ENCODE results near the gene RYR1. TPM values are rescaled to one million over a fixed set of nuclear protein-coding genes. Genes with fewer than 3 reads are reported as not detected.

Gene RYR1
- total RNA-seq, 1 donor from 2014 or later = 0.32 TPM

GRCh38 chr19:38502410-38503076 is 69.1 kb downstream of the RYR1 start:
- H3K4me3 ChIP-seq (ENCODE audit: insufficient read depth, low read depth, low read length) = no peak overlapping the region
- H3K79me2 ChIP-seq (ENCODE audit: insufficient read depth, low read length) = no peaks in the 10 kb centered on the region
- H3K36me3 ChIP-seq (ENCODE audit: insufficient read depth, low read length) = no peaks in the 10 kb centered on the region
- no peak overlapping the region for H3K27ac Mint-ChIP-seq (ENCODE audit: unreplicated experiment)
- H2AFZ ChIP-seq (ENCODE audit: low read depth, low read length) = no peak overlapping the region
- H3K9me3 ChIP-seq (ENCODE audit: insufficient read depth, low read depth, low read length) = no peaks in the 10 kb centered on the region
- no peaks in the 10 kb centered on the region for H3K4me1 ChIP-seq (ENCODE audit: insufficient read depth, low read length)
- peaks cover 22% of the 10 kb centered on the region for H3K27me3 Mint-ChIP-seq (ENCODE audit: low read depth, unreplicated experiment)
- TF ChIP-seq EZH2 (IDR thresholded peaks at IDR 0.05; ENCODE audit: insufficient read depth, low read length) (no peak), CTCF (IDR thresholded peaks at IDR 0.05; ENCODE audit: insufficient read depth, low read depth, low read length) (no peak)
- DNase-seq (ENCODE audit: low read depth) (no peak), FAIRE-seq (no peak)
- H3K9ac ChIP-seq (ENCODE audit: low read length) = no peak overlapping the region
- H3K27ac ChIP-seq (ENCODE audit: low read depth, low read length) = no peak overlapping the region
- H3K4me2 ChIP-seq (ENCODE audit: low read length) = no peak overlapping the region
- peaks cover 4% of the 10 kb centered on the region for H3K9me3 Mint-ChIP-seq (ENCODE audit: unreplicated experiment)
- no peak overlapping the region for H3K4me3 Mint-ChIP-seq (ENCODE audit: unreplicated experiment)
- H3K27me3 ChIP-seq (ENCODE audit: insufficient read depth, low read length) = no peaks in the 10 kb centered on the region
- H4K20me1 ChIP-seq (ENCODE audit: insufficient read depth, low read length) = no peaks in the 10 kb centered on the region
- H3K36me3 Mint-ChIP-seq (ENCODE audit: low read depth, unreplicated experiment) = peaks cover 2% of the 10 kb centered on the region
- no peaks in the 10 kb centered on the region for H3K4me1 Mint-ChIP-seq (ENCODE audit: low read depth, unreplicated experiment)

GRCh38 chr19:38503077-38503410 is 69.6 kb downstream of the RYR1 start:
- no peak overlapping the region for H3K4me3 ChIP-seq (ENCODE audit: insufficient read depth, low read depth, low read length)
- Mint-ChIP-seq H3K36me3 (ENCODE audit: low read depth, unreplicated experiment) (peaks cover 2% of the 10 kb centered on the region), H3K4me3 (ENCODE audit: unreplicated experiment) (no peak overlapping the region)

More at GRCh38 chr19:38503077-38503410, 69.6 kb downstream of the RYR1 start:
- Histone ChIP-seq H3K36me3 (ENCODE audit: insufficient read depth, low read length) (no peaks in the 10 kb centered on the region), H4K20me1 (ENCODE audit: insufficient read depth, low read length) (no peaks in the 10 kb centered on the region), H2AFZ (ENCODE audit: low read depth, low read length) (no peak overlapping the region), H3K27ac (ENCODE audit: low read depth, low read length) (no peak overlapping the region), H3K4me2 (ENCODE audit: low read length) (no peak overlapping the region), H3K79me2 (ENCODE audit: insufficient read depth, low read length) (no peaks in the 10 kb centered on the region), H3K27me3 (ENCODE audit: insufficient read depth, low read length) (no peaks in the 10 kb centered on the region), H3K9ac (ENCODE audit: low read length) (no peak overlapping the region), H3K4me1 (ENCODE audit: insufficient read depth, low read length) (no peaks in the 10 kb centered on the region), H3K9me3 (ENCODE audit: insufficient read depth, low read depth, low read length) (no peaks in the 10 kb centered on the region)
- H3K4me1 Mint-ChIP-seq (ENCODE audit: low read depth, unreplicated experiment) = no peaks in the 10 kb centered on the region
- H3K9me3 Mint-ChIP-seq (ENCODE audit: unreplicated experiment) = peaks cover 4% of the 10 kb centered on the region
- no peak for FAIRE-seq
- no peak for DNase-seq (ENCODE audit: low read depth)
- TF ChIP-seq CTCF (IDR thresholded peaks at IDR 0.05; ENCODE audit: insufficient read depth, low read depth, low read length) (no peak), EZH2 (IDR thresholded peaks at IDR 0.05; ENCODE audit: insufficient read depth, low read length) (no peak)
- no peak overlapping the region for H3K27ac Mint-ChIP-seq (ENCODE audit: unreplicated experiment)
- peaks cover 22% of the 10 kb centered on the region for H3K27me3 Mint-ChIP-seq (ENCODE audit: low read depth, unreplicated experiment)

All from astrocyte (in vitro differentiated cells and primary cell).